Neural progenitor cell (in vitro differentiated cells): ENCODE measurements around the gene TMC4.

Experiments used
- EZH2 ChIP-seq: fragments of 200-600 bp; sonication (generic); IDR thresholded peaks from 2 replicates; pipeline ENCODE4 v1.6.1; 2017; ENCODE audit warnings: antibody characterized with exemption, mild to moderate bottlenecking, moderate library complexity
- EZH2phosphoT487 ChIP-seq: fragments of 200-600 bp; sonication (generic); IDR thresholded peaks from 2 replicates; pipeline ENCODE4 v1.6.1; 2017; ENCODE audit warnings: antibody characterized with exemption
- TF ChIP-seq, protein P1 (sequence below): fragments of 200-600 bp; sonication (generic); IDR thresholded peaks from 2 replicates; pipeline ENCODE4 v1.5.1; 2017; ENCODE audit warnings: antibody characterized with exemption, mild to moderate bottlenecking

DNA sequence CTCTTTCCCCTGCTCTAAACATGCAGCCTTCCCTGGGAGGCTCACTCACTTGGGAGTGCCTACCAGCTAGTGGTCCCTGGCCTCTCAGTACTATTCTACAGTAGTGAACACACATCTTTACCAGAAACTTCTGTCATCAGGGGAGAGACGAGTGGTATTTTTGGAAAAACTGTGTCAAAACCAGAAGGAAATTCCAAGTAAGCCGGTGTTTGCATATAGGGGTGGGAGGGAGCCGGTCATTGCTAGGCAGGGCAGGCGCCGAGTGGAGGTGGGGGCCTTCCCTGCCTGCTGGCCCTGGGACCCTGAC is 34.7 kb upstream of the TMC4 start:
- TF ChIP-seq, protein P1, sequence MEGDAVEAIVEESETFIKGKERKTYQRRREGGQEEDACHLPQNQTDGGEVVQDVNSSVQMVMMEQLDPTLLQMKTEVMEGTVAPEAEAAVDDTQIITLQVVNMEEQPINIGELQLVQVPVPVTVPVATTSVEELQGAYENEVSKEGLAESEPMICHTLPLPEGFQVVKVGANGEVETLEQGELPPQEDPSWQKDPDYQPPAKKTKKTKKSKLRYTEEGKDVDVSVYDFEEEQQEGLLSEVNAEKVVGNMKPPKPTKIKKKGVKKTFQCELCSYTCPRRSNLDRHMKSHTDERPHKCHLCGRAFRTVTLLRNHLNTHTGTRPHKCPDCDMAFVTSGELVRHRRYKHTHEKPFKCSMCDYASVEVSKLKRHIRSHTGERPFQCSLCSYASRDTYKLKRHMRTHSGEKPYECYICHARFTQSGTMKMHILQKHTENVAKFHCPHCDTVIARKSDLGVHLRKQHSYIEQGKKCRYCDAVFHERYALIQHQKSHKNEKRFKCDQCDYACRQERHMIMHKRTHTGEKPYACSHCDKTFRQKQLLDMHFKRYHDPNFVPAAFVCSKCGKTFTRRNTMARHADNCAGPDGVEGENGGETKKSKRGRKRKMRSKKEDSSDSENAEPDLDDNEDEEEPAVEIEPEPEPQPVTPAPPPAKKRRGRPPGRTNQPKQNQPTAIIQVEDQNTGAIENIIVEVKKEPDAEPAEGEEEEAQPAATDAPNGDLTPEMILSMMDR, result no peak
- TF ChIP-seq EZH2 (no peak), EZH2phosphoT487 (no peak)
